ENCODE results near the gene PM20D1. TPM values are rescaled to one million over a fixed set of nuclear protein-coding genes. Genes with fewer than 3 reads are reported as not detected.

PM20D1 gene
- total and polyA plus RNA-seq, 10 of the 15 experiments (the other 5 are each of a cell fraction or from before 2014, with no cell fraction given), result not detected

DNA sequence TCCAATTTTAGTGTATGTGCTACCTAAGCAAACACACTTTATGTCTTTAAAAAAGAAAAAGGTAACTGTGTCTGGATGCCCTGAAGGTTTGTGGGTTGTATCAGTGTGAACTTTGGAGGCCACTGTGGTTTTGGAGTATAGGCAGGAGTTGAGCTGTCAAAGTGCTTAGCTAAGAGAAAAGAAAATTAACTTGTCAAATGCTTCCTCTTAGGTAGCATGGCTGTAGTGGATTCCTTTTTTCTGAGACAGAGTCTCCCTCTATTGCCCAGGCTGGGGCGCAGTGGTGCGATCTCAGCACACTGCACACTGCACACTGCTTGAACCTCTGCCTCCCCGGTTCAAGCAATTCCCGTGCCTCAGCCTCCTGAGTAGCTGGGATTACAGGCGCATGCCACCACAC, 25.8 kb downstream of the PM20D1 start:
- Histone ChIP-seq H3K4me3 (no peak overlapping the region), H3K27ac (ENCODE audit: control insufficient read depth, insufficient read depth) (no peak overlapping the region), H3K36me3 (ENCODE audit: control insufficient read depth in 2 of 2, insufficient read depth in 2 of 2, low read length in 1 of 2) (no peaks in the 10 kb centered on the region), H3K27me3 (replicated peaks in 1 of 2; ENCODE audit: control insufficient read depth in 2 of 2, insufficient read depth in 2 of 2, low read length in 1 of 2) (no peaks in the 10 kb centered on the region; a peak in 1 of 4 replicates), H3K4me1 (ENCODE audit: control insufficient read depth, insufficient read depth, low read length) (no peaks in the 10 kb centered on the region; the same call in 1 of the 2 replicates), H3K9me3 (replicated peaks; ENCODE audit: control insufficient read depth, insufficient read depth, low read length) (peaks cover 6% of the 10 kb centered on the region; the same call in 2 of the 3 replicates), H4K20me1 (ENCODE audit: control insufficient read depth, insufficient read depth) (no peaks in the 10 kb centered on the region), H3K9ac (ENCODE audit: control insufficient read depth, insufficient read depth, low read length) (no peak overlapping the region), H3K79me2 (ENCODE audit: control insufficient read depth, insufficient read depth, low read length) (no peaks in the 10 kb centered on the region), H2AFZ (ENCODE audit: control insufficient read depth, low read depth, low read length) (no peak overlapping the region), H3K4me2 (ENCODE audit: control insufficient read depth, insufficient read depth) (no peak overlapping the region)
- no TSS peak for BruUV-seq (replicated peaks)
- ChIA-PET RAD21 (ENCODE audit: unreplicated experiment) (interaction anchor here (1.0 kb wide), 1 partner anchor 49 kb away, joined by 3 read pairs; the partner anchor contains the start of gene RAB29), CTCF (interaction anchor here (0.8 kb wide), 1 partner anchor 166 kb away, joined by 3 read pairs; no protein-coding TSS in a partner anchor), POLR2A (no interaction called here), SMC1A (ENCODE audit: uncharacterized antibody, unreplicated experiment) (interaction anchor here (1.9 kb wide), 1 partner anchor 32 kb away, joined by 7 read pairs; no protein-coding TSS in a partner anchor)
- intact Hi-C loops (cut with micrococcal nuclease; ENCODE audit: unreplicated experiment), result no loop called here
- WGBS (ENCODE audit: insufficient coverage, insufficient replicate concordance, low lambda C conversion rate, missing lambda C conversion rate), result 56% methylated on average over 5 of the region's 5 CpGs
- in situ Hi-C loops (cut with MboI), result no loop called here
- no peak for ATAC-seq
- FAIRE-seq, result no peak
- DNase-seq (ENCODE audit: low read depth, low spot score), result no peak
- TF ChIP-seq TAF1 (IDR thresholded peaks at IDR 0.05; ENCODE audit: borderline replicate concordance, low read depth, low read length) (no peak), SUZ12 (IDR thresholded peaks at IDR 0.05; ENCODE audit: unreplicated experiment) (no peak), ZNF217 (IDR thresholded peaks at IDR 0.05) (no peak), CBFB (IDR thresholded peaks at IDR 0.05; ENCODE audit: low read depth) (no peak), GABPA (IDR thresholded peaks at IDR 0.05; ENCODE audit: low read depth) (no peak), SMC3 (IDR thresholded peaks at IDR 0.05; ENCODE audit: borderline replicate concordance, low read length) (no peak), MXI1 (IDR thresholded peaks at IDR 0.05; ENCODE audit: low read depth, low read length) (no peak), LARP7 (IDR thresholded peaks at IDR 0.05) (no peak)
- TF ChIP-seq, protein P1, sequence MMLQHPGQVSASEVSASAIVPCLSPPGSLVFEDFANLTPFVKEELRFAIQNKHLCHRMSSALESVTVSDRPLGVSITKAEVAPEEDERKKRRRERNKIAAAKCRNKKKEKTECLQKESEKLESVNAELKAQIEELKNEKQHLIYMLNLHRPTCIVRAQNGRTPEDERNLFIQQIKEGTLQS (IDR thresholded peaks at IDR 0.05; ENCODE audit: borderline replicate concordance, extremely low read depth, low read depth, low read length), result no peak
- TF ChIP-seq, protein P2, sequence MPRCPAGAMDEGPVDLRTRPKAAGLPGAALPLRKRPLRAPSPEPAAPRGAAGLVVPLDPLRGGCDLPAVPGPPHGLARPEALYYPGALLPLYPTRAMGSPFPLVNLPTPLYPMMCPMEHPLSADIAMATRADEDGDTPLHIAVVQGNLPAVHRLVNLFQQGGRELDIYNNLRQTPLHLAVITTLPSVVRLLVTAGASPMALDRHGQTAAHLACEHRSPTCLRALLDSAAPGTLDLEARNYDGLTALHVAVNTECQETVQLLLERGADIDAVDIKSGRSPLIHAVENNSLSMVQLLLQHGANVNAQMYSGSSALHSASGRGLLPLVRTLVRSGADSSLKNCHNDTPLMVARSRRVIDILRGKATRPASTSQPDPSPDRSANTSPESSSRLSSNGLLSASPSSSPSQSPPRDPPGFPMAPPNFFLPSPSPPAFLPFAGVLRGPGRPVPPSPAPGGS (IDR thresholded peaks at IDR 0.05; ENCODE audit: borderline replicate concordance, insufficient read depth, low read depth, low read length, poor library complexity, severe bottlenecking), result no peak
- TF ChIP-seq, protein P3, sequence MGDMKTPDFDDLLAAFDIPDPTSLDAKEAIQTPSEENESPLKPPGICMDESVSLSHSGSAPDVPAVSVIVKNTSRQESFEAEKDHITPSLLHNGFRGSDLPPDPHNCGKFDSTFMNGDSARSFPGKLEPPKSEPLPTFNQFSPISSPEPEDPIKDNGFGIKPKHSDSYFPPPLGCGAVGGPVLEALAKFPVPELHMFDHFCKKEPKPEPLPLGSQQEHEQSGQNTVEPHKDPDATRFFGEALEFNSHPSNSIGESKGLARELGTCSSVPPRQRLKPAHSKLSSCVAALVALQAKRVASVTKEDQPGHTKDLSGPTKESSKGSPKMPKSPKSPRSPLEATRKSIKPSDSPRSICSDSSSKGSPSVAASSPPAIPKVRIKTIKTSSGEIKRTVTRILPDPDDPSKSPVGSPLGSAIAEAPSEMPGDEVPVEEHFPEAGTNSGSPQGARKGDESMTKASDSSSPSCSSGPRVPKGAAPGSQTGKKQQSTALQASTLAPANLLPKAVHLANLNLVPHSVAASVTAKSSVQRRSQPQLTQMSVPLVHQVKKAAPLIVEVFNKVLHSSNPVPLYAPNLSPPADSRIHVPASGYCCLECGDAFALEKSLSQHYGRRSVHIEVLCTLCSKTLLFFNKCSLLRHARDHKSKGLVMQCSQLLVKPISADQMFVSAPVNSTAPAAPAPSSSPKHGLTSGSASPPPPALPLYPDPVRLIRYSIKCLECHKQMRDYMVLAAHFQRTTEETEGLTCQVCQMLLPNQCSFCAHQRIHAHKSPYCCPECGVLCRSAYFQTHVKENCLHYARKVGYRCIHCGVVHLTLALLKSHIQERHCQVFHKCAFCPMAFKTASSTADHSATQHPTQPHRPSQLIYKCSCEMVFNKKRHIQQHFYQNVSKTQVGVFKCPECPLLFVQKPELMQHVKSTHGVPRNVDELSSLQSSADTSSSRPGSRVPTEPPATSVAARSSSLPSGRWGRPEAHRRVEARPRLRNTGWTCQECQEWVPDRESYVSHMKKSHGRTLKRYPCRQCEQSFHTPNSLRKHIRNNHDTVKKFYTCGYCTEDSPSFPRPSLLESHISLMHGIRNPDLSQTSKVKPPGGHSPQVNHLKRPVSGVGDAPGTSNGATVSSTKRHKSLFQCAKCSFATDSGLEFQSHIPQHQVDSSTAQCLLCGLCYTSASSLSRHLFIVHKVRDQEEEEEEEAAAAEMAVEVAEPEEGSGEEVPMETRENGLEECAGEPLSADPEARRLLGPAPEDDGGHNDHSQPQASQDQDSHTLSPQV (IDR thresholded peaks at IDR 0.05), result no peak
- TF ChIP-seq, protein P4, sequence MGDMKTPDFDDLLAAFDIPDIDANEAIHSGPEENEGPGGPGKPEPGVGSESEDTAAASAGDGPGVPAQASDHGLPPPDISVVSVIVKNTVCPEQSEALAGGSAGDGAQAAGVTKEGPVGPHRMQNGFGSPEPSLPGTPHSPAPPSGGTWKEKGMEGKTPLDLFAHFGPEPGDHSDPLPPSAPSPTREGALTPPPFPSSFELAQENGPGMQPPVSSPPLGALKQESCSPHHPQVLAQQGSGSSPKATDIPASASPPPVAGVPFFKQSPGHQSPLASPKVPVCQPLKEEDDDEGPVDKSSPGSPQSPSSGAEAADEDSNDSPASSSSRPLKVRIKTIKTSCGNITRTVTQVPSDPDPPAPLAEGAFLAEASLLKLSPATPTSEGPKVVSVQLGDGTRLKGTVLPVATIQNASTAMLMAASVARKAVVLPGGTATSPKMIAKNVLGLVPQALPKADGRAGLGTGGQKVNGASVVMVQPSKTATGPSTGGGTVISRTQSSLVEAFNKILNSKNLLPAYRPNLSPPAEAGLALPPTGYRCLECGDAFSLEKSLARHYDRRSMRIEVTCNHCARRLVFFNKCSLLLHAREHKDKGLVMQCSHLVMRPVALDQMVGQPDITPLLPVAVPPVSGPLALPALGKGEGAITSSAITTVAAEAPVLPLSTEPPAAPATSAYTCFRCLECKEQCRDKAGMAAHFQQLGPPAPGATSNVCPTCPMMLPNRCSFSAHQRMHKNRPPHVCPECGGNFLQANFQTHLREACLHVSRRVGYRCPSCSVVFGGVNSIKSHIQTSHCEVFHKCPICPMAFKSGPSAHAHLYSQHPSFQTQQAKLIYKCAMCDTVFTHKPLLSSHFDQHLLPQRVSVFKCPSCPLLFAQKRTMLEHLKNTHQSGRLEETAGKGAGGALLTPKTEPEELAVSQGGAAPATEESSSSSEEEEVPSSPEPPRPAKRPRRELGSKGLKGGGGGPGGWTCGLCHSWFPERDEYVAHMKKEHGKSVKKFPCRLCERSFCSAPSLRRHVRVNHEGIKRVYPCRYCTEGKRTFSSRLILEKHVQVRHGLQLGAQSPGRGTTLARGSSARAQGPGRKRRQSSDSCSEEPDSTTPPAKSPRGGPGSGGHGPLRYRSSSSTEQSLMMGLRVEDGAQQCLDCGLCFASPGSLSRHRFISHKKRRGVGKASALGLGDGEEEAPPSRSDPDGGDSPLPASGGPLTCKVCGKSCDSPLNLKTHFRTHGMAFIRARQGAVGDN (IDR thresholded peaks at IDR 0.05), result no peak
- TF ChIP-seq, protein P5, sequence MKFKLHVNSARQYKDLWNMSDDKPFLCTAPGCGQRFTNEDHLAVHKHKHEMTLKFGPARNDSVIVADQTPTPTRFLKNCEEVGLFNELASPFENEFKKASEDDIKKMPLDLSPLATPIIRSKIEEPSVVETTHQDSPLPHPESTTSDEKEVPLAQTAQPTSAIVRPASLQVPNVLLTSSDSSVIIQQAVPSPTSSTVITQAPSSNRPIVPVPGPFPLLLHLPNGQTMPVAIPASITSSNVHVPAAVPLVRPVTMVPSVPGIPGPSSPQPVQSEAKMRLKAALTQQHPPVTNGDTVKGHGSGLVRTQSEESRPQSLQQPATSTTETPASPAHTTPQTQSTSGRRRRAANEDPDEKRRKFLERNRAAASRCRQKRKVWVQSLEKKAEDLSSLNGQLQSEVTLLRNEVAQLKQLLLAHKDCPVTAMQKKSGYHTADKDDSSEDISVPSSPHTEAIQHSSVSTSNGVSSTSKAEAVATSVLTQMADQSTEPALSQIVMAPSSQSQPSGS (IDR thresholded peaks at IDR 0.05; ENCODE audit: low read length), result no peak
